Body of pancreas (tissue), 4 donors: ENCODE measurements around the gene GRHL1.

ENCODE experiments used
- POLR2A ChIP-seq, 3 donors: fragments of 450-650 bp; IDR thresholded peaks; one replicate each; pipeline ENCODE4 v1.6.1; 2016; ENCODE audit warnings: antibody characterized with exemption in 3 of 3, mild to moderate bottlenecking in 2 of 3
- TF ChIP-seq, protein P1 (sequence below), 7 experiments: fragments of 450-650 bp in 4 of 7; fragments of 200-600 bp in 3 of 7; sonication (generic) in 3 of 7; IDR thresholded peaks; one replicate each; pipeline ENCODE4 v1.5.1; 2016 to 2019; ENCODE audit warnings: antibody characterized with exemption in 7 of 7

- TF ChIP-seq POLR2A (IDR thresholded peaks at IDR 0.05): no peak
- TF ChIP-seq, protein P1, sequence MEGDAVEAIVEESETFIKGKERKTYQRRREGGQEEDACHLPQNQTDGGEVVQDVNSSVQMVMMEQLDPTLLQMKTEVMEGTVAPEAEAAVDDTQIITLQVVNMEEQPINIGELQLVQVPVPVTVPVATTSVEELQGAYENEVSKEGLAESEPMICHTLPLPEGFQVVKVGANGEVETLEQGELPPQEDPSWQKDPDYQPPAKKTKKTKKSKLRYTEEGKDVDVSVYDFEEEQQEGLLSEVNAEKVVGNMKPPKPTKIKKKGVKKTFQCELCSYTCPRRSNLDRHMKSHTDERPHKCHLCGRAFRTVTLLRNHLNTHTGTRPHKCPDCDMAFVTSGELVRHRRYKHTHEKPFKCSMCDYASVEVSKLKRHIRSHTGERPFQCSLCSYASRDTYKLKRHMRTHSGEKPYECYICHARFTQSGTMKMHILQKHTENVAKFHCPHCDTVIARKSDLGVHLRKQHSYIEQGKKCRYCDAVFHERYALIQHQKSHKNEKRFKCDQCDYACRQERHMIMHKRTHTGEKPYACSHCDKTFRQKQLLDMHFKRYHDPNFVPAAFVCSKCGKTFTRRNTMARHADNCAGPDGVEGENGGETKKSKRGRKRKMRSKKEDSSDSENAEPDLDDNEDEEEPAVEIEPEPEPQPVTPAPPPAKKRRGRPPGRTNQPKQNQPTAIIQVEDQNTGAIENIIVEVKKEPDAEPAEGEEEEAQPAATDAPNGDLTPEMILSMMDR (IDR thresholded peaks at IDR 0.05): no peak
Observed at GRCh38 chr2:9941196-9941995, 10.1 kb upstream of the GRHL1 start.
